SKM-1 treated with dmso at 0.1 percent for 144 hours (cell line): ENCODE results near the gene SGPL1.
A peak's percentile ranks its signal among the peaks of the same experiment; 100 is the strongest.

Experiments used
- DNase-seq: peaks from one replicate; lab custom pipeline; 2025; ENCODE audit not compliant: unreplicated experiment; lab: John Stamatoyannopoulos, UW

SGPL1 gene

GRCh38 chr10:70779511-70780369 is 36.0 kb upstream of the SGPL1 start:
- DNase-seq, result peak; percentile 23

- no peak for DNase-seq
Observed at GRCh38 chr10:70780370-70780760, 35.4 kb upstream of the SGPL1 start.

- no peak for DNase-seq
Observed at GRCh38 chr10:70780772-70781171, 35.0 kb upstream of the SGPL1 start.

- DNase-seq, result no peak
Observed at GRCh38 chr10:70781461-70782051, 34.2 kb upstream of the SGPL1 start.

- no peak for DNase-seq
Observed at GRCh38 chr10:70782086-70782745, 33.5 kb upstream of the SGPL1 start.

- DNase-seq, result peak; percentile 70
Observed at GRCh38 chr10:70782746-70783680, 32.7 kb upstream of the SGPL1 start.

GRCh38 chr10:70784016-70784415 is 31.7 kb upstream of the SGPL1 start:
- no peak for DNase-seq

GRCh38 chr10:70784471-70784870 is 31.3 kb upstream of the SGPL1 start:
- DNase-seq, result no peak

- peak; percentile 63 for DNase-seq
Observed at GRCh38 chr10:70785190-70785589, 30.6 kb upstream of the SGPL1 start, which contains the start of gene TBATA. Gene TBATA (minus strand): TSS chr10:70785377. CDS start chr10:70783379, 1,998 bp downstream.

- no peak for DNase-seq
Observed at GRCh38 chr10:70786799-70787415, 28.8 kb upstream of the SGPL1 start.

- no peak for DNase-seq
Observed at GRCh38 chr10:70791386-70792039, 24.2 kb upstream of the SGPL1 start.

- no peak for DNase-seq
Observed at GRCh38 chr10:70795613-70796012, 20.1 kb upstream of the SGPL1 start.

- no peak for DNase-seq
Observed at GRCh38 chr10:70797840-70798239, 17.9 kb upstream of the SGPL1 start.

- no peak for DNase-seq
Observed at GRCh38 chr10:70799124-70799523, 16.6 kb upstream of the SGPL1 start.

GRCh38 chr10:70801854-70802253 is 13.9 kb upstream of the SGPL1 start:
- no peak for DNase-seq

GRCh38 chr10:70803775-70804420 is 11.8 kb upstream of the SGPL1 start:
- no peak for DNase-seq

- no peak for DNase-seq
Observed at GRCh38 chr10:70804421-70804808, 11.3 kb upstream of the SGPL1 start.

GRCh38 chr10:70805619-70806215 is 10.0 kb upstream of the SGPL1 start:
- DNase-seq, result no peak

GRCh38 chr10:70806841-70807240 is 8.9 kb upstream of the SGPL1 start:
- no peak for DNase-seq
